ENCODE data around the gene HLA-DRA.

DNA sequence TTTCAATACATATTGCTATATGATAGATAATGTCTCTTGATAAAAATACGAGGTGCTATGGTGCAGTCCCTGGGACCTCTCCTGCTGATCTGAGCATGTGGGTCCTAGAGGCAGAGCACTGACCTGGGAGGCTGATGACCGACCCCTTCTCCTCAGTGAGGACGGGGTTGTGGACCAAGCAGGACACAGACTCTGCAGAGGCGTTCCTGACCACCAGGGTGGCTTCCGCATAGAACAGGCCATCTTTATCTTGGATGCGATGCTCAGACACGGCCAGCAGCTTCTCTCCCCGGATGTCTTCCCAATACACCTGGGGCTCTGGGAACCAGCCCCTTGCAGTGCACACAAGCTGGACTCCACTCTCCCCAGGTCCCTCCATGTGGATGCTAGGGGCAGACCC is 36.9 kb upstream of the HLA-DRA start:
- TF ChIP-seq, protein P1, sequence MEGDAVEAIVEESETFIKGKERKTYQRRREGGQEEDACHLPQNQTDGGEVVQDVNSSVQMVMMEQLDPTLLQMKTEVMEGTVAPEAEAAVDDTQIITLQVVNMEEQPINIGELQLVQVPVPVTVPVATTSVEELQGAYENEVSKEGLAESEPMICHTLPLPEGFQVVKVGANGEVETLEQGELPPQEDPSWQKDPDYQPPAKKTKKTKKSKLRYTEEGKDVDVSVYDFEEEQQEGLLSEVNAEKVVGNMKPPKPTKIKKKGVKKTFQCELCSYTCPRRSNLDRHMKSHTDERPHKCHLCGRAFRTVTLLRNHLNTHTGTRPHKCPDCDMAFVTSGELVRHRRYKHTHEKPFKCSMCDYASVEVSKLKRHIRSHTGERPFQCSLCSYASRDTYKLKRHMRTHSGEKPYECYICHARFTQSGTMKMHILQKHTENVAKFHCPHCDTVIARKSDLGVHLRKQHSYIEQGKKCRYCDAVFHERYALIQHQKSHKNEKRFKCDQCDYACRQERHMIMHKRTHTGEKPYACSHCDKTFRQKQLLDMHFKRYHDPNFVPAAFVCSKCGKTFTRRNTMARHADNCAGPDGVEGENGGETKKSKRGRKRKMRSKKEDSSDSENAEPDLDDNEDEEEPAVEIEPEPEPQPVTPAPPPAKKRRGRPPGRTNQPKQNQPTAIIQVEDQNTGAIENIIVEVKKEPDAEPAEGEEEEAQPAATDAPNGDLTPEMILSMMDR (IDR thresholded peaks at IDR 0.05), result no peak
- TF ChIP-seq POLR2A (IDR thresholded peaks at IDR 0.05), result no peak

Data from testis (tissue), 2 donors.